K562 (cell line): ENCODE data around the gene CRTAP. TPM values are rescaled to one million over a fixed set of nuclear protein-coding genes. Genes with fewer than 3 reads are reported as not detected.

ENCODE experiments used
- CXXC5 ChIP-seq: fragments of 250-450 bp; sonication (Bioruptor Pico); IDR thresholded peaks from 2 replicates; pipeline ENCODE4 v1.8.0; 2022; ENCODE audit warnings: inconsistent platforms, mild to moderate bottlenecking, moderate library complexity
- NR2C2 ChIP-seq, 2 experiments: fragments of 200-800 bp in 1 of 2; sonication (Bioruptor generic) in 1 of 2; sonication (generic) in 1 of 2; formaldehyde crosslinking in 1 of 2; IDR thresholded peaks; 2 replicates each; pipeline versions ENCODE4 v1.6.1 to v1.8.0; 2016 to 2022; ENCODE audit warnings: mild to moderate bottlenecking in 1 of 2, missing compliant biosample characterization in 1 of 2, missing genetic modification characterization in 1 of 2, missing genetic modification reagents in 1 of 2
- polyA plus RNA-seq, 8 experiments: library from polyadenylated mRNA; depleted of rRNA in 4 of 8; stranded (reverse) in 5 of 8; unstranded in 3 of 8; fragments of >200 nt; fragmentation: Nextera tagmentation in 2 of 8; fragmentation: Illumina TruSeq in 1 of 8; extraction: Ambion mirVana in 2 of 8; extraction: Trizol in 1 of 8; gene quantifications; 2 replicates each; pipeline versions ENCODE4 v1.2.1 to v1.2.3, GENCODE V29; 2011 to 2014; ENCODE audit warnings: inconsistent platforms in 1 of 8, missing spikeins in 1 of 8
- total RNA-seq, 7 experiments: library from RNA; depleted of rRNA in 6 of 7; stranded (reverse); fragments of >200 nt in 6 of 7; fragmentation: Illumina TruSeq in 2 of 7; extraction: Trizol in 2 of 7; gene quantifications; 2 replicates each; pipeline versions ENCODE4 v1.2.1 to v1.2.3, GENCODE V29; 2011 to 2021; ENCODE audit warnings: low replicate concordance in 1 of 7
- TF ChIP-seq, protein P1 (sequence below): fragments of 450-650 bp; formaldehyde crosslinking; IDR thresholded peaks from 2 replicates; pipeline ENCODE4 v1.4.0; 2020; ENCODE audit warnings: mild to moderate bottlenecking, mixed read lengths
- TF ChIP-seq, protein P2 (sequence below), 2 experiments: fragments of 450-650 bp in 1 of 2; sonication (generic) in 1 of 2; formaldehyde crosslinking in 1 of 2; IDR thresholded peaks; 2 replicates each; pipeline versions ENCODE4 v1.7.1 to v1.9.0; 2016 to 2022; ENCODE audit warnings: inconsistent platforms in 1 of 2, mild to moderate bottlenecking in 1 of 2, missing genetic modification reagents in 1 of 2
- TF ChIP-seq, protein P3 (sequence below), 2 experiments: fragments of 450-650 bp; formaldehyde crosslinking in 1 of 2; IDR thresholded peaks; 2 replicates each; pipeline versions ENCODE4 v1.4.0 to v1.6.1; 2014 to 2020; ENCODE audit warnings: mild to moderate bottlenecking in 2 of 2, borderline replicate concordance in 1 of 2, low read depth in 1 of 2

The CRTAP gene
- total and polyA plus RNA-seq, 9 of the 15 experiments (the other 6 are each of a cell fraction or from before 2014, with no cell fraction given) = 10.0 to 121 (median 53.0) TPM

DNA sequence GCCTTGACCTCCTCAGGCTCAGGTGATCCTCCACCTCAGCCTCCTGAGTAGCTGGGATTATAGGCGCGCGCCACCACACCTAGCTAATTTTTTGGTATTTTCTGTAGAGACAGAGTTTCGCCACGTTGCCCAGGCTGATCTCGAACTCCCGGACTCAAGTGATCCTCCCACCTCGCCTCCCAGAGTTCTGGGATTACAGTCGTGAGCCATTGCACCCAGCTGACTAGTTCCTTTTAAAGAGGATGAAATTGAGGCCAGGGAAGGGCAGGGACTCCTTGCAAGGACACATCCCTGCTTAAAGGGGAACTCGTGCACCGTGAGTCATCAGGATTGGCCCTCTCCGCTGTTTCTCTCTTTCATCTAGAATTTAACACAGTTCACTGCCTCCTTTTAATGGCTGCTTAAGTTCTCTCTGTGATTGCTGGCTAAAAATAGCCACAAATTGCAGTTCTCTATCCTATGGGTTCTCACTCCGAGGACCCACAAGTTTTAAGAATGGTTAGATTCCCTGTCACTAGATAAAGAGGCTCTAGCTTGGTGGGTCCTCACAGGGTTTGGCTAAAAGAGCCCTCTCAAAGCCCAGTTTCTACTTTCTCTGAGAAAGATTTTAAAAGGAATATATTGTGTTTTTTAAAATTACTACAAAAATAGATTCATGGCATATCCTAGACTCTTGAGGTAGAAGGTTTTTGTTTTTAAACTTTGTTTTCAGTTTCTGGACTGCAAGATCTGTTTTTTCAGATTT is 1.4 kb downstream of the CRTAP start (continued):
- TF ChIP-seq, protein P1, sequence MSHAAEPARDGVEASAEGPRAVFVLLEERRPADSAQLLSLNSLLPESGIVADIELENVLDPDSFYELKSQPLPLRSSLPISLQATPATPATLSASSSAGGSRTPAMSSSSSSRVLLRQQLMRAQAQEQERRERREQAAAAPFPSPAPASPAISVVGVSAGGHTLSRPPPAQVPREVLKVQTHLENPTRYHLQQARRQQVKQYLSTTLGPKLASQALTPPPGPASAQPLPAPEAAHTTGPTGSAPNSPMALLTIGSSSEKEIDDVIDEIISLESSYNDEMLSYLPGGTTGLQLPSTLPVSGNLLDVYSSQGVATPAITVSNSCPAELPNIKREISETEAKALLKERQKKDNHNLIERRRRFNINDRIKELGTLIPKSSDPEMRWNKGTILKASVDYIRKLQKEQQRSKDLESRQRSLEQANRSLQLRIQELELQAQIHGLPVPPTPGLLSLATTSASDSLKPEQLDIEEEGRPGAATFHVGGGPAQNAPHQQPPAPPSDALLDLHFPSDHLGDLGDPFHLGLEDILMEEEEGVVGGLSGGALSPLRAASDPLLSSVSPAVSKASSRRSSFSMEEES (CRISPR knock-in tag) = no peak
- no peak for TF ChIP-seq NR2C2 (CRISPR knock-in tag; IDR thresholded peaks at IDR 0.05)
- TF ChIP-seq NR2C2 (tag; IDR thresholded peaks at IDR 0.05) = peak; percentile 64; the same call in 1 of the 2 replicates
- peak; percentile 5; the same call in 1 of the 2 replicates for TF ChIP-seq CXXC5
- TF ChIP-seq, protein P2, sequence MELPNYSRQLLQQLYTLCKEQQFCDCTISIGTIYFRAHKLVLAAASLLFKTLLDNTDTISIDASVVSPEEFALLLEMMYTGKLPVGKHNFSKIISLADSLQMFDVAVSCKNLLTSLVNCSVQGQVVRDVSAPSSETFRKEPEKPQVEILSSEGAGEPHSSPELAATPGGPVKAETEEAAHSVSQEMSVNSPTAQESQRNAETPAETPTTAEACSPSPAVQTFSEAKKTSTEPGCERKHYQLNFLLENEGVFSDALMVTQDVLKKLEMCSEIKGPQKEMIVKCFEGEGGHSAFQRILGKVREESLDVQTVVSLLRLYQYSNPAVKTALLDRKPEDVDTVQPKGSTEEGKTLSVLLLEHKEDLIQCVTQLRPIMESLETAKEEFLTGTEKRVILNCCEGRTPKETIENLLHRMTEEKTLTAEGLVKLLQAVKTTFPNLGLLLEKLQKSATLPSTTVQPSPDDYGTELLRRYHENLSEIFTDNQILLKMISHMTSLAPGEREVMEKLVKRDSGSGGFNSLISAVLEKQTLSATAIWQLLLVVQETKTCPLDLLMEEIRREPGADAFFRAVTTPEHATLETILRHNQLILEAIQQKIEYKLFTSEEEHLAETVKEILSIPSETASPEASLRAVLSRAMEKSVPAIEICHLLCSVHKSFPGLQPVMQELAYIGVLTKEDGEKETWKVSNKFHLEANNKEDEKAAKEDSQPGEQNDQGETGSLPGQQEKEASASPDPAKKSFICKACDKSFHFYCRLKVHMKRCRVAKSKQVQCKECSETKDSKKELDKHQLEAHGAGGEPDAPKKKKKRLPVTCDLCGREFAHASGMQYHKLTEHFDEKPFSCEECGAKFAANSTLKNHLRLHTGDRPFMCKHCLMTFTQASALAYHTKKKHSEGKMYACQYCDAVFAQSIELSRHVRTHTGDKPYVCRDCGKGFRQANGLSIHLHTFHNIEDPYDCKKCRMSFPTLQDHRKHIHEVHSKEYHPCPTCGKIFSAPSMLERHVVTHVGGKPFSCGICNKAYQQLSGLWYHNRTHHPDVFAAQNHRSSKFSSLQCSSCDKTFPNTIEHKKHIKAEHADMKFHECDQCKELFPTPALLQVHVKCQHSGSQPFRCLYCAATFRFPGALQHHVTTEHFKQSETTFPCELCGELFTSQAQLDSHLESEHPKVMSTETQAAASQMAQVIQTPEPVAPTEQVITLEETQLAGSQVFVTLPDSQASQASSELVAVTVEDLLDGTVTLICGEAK (IDR thresholded peaks at IDR 0.05) = peak; percentile 62; the same call in 1 of the 2 replicates
- TF ChIP-seq, protein P2 (CRISPR knock-in tag; IDR thresholded peaks at IDR 0.05) = no peak
- TF ChIP-seq, protein P3, sequence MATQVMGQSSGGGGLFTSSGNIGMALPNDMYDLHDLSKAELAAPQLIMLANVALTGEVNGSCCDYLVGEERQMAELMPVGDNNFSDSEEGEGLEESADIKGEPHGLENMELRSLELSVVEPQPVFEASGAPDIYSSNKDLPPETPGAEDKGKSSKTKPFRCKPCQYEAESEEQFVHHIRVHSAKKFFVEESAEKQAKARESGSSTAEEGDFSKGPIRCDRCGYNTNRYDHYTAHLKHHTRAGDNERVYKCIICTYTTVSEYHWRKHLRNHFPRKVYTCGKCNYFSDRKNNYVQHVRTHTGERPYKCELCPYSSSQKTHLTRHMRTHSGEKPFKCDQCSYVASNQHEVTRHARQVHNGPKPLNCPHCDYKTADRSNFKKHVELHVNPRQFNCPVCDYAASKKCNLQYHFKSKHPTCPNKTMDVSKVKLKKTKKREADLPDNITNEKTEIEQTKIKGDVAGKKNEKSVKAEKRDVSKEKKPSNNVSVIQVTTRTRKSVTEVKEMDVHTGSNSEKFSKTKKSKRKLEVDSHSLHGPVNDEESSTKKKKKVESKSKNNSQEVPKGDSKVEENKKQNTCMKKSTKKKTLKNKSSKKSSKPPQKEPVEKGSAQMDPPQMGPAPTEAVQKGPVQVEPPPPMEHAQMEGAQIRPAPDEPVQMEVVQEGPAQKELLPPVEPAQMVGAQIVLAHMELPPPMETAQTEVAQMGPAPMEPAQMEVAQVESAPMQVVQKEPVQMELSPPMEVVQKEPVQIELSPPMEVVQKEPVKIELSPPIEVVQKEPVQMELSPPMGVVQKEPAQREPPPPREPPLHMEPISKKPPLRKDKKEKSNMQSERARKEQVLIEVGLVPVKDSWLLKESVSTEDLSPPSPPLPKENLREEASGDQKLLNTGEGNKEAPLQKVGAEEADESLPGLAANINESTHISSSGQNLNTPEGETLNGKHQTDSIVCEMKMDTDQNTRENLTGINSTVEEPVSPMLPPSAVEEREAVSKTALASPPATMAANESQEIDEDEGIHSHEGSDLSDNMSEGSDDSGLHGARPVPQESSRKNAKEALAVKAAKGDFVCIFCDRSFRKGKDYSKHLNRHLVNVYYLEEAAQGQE (IDR thresholded peaks at IDR 0.05; ENCODE audit: borderline replicate concordance) = no peak; the same call in 1 of the 2 replicates
- TF ChIP-seq, protein P3 (CRISPR knock-in tag; IDR thresholded peaks at IDR 0.05; ENCODE audit: low read depth) = no peak
